MM.1S (cell line): ENCODE data around the gene CBX2.

Source experiments
- DNase-seq: peaks from one replicate; pipeline ENCODE4 v3.0.0-alpha.2; 2015
- H2AFZ ChIP-seq: fragments of 300-600 bp; sonication (generic); 2 replicates; pipeline ENCODE4 v1.6.0; 2016; ENCODE audit warnings: antibody characterized with exemption, low read length
- H3F3A ChIP-seq: fragments of 300-600 bp; sonication (generic); 2 replicates; pipeline ENCODE4 v1.6.1; 2016; ENCODE audit warnings: mild to moderate bottlenecking, antibody characterized with exemption, low read length, moderate library complexity, mixed read lengths; ENCODE audit not compliant: insufficient read depth
- H3K27ac ChIP-seq: fragments of 300-600 bp; sonication (generic); 2 replicates; pipeline ENCODE4 v1.5.1; 2016; ENCODE audit warnings: mild to moderate bottlenecking, low read length
- H3K27me3 ChIP-seq: fragments of 300-600 bp; sonication (generic); replicated peaks from 2 replicates; pipeline ENCODE4 v1.6.0; 2016; ENCODE audit warnings: low read length; ENCODE audit not compliant: insufficient read depth
- H3K36me3 ChIP-seq: fragments of 300-600 bp; sonication (generic); replicated peaks from 2 replicates; pipeline ENCODE4 v1.6.1; 2016; ENCODE audit warnings: mild to moderate bottlenecking, low read length, mixed read lengths; ENCODE audit not compliant: insufficient read depth
- H3K4me1 ChIP-seq: fragments of 300-600 bp; sonication (generic); 2 replicates; pipeline ENCODE4 v1.6.1; 2016; ENCODE audit warnings: low read length, mixed read lengths
- H3K4me2 ChIP-seq: fragments of 300-600 bp; sonication (generic); 2 replicates; pipeline ENCODE4 v1.6.0; 2016; ENCODE audit warnings: low read depth, low read length
- H3K4me3 ChIP-seq: fragments of 300-600 bp; sonication (generic); 2 replicates; pipeline ENCODE4 v1.5.1; 2016; ENCODE audit warnings: low read length, mixed read lengths
- H3K79me2 ChIP-seq: fragments of 300-600 bp; sonication (generic); 2 replicates; pipeline ENCODE4 v1.6.1; 2016; ENCODE audit warnings: mixed run types, low read length, mixed read lengths
- H3K9ac ChIP-seq: fragments of 300-600 bp; sonication (generic); 2 replicates; pipeline ENCODE4 v1.6.1; 2016; ENCODE audit warnings: low read length, mixed read lengths
- H3K9me2 ChIP-seq: fragments of 300-600 bp; sonication (generic); replicated peaks from 2 replicates; pipeline ENCODE4 v1.6.1; 2016; ENCODE audit warnings: mild to moderate bottlenecking, low read length, mixed read lengths; ENCODE audit not compliant: insufficient read depth
- H3K9me3 ChIP-seq: fragments of 300-600 bp; sonication (generic); replicated peaks from 2 replicates; pipeline ENCODE4 v1.6.1; 2016; ENCODE audit warnings: mild to moderate bottlenecking, low read length, mixed read lengths; ENCODE audit not compliant: insufficient read depth
- H4K20me1 ChIP-seq: fragments of 300-600 bp; sonication (generic); 2 replicates; pipeline ENCODE4 v1.6.1; 2016; ENCODE audit warnings: mild to moderate bottlenecking, low read length, moderate library complexity, mixed read lengths; ENCODE audit not compliant: insufficient read depth
- CTCF ChIP-seq: fragments of 300-600 bp; sonication (generic); IDR thresholded peaks from 2 replicates; pipeline ENCODE4 v1.5.1; 2016; ENCODE audit warnings: antibody characterized with exemption, low read length, mixed read lengths
- EZH2 ChIP-seq: fragments of 300-600 bp; sonication (generic); optimal IDR thresholded peaks from 2 replicates; pipeline ENCODE3; 2017; ENCODE audit warnings: low read depth, mild to moderate bottlenecking, antibody characterized with exemption, low read length, mixed read lengths
- EZH2phosphoT487 ChIP-seq: fragments of 300-600 bp; sonication (generic); IDR thresholded peaks from 2 replicates; pipeline ENCODE4 v1.6.1; 2018; ENCODE audit warnings: antibody characterized with exemption, low read length

CBX2 gene

DNA sequence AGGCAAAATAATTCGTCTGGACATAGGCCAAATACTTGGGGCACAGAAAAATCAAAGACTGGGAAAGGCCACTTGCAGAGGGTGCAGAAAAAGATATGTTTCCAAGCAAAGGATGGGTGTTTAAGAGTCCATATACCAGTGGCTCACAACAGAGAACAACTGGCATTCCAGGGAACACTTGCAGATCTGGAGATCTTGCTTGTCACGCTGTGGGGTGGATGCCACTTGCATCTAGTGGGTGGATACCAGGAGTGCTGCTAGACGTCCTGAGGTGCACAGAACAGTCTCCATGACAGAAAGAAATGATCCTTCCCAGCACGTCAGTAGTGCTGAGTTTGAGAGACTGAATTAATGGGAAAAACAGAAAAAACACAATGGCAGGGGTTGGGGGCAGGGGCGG lies 10.5 kb downstream of the CBX2 start:
- H3K9ac ChIP-seq = no peak overlapping the region
- H2AFZ ChIP-seq = no peak overlapping the region
- no peaks in the 10 kb centered on the region for H3F3A ChIP-seq
- H3K36me3 ChIP-seq = no peaks in the 10 kb centered on the region
- TF ChIP-seq CTCF = no peak
- no peaks in the 10 kb centered on the region for H3K9me3 ChIP-seq
- no peak overlapping the region for H3K4me3 ChIP-seq
- H4K20me1 ChIP-seq = no peaks in the 10 kb centered on the region
- H3K79me2 ChIP-seq = no peaks in the 10 kb centered on the region
- H3K9me2 ChIP-seq = no peaks in the 10 kb centered on the region
- H3K4me2 ChIP-seq = no peak overlapping the region
- peaks cover 90% of the 10 kb centered on the region for H3K27me3 ChIP-seq
- no peak for DNase-seq
- no peaks in the 10 kb centered on the region for H3K4me1 ChIP-seq
- H3K27ac ChIP-seq = no peak overlapping the region

DNA sequence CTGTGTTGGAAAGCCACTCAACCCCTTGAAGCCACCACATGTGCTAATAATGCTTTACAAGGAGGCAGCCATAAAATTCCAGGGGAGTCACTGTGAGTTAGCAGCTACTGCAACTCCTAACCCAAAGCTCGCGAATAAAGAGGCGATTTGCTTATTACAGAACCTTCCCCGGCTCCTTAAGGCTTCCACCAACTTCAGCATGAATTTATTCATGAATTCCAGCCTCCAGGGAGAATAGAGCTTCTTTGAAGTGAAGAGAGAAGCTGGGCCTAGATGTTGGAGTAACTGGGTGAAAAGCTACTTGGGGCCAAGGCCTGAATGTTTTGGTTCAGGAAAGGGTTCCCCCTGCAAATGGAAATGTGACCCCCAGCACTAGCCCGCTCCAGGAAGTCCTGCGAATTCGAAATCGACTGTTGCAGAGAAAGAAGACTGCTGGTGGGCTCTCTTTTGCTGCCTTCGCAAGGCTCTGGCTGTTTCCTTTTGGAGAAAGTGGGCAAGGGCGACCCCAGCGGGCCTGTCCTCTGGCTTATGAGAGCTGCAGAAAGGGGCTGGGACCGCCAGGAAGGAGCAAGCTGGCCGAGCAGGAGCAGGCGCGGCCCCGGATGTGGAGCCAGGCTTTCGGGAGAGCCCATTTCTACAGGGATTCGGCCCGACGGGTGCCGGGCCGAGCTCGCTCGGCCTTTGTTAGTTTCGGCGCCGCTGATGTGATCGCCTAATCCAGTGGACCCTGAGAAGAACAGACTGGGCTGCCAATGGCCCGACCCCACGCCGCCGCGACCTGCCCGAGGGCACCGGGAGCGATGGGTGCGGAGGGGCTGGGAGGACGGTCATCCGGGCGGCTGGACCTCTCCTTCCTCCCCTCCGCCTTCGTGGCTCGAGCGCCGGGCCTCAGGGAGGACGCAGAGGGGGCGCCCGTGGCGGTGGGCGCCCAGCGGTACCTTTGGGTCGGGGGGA lies 11.3 kb downstream of the CBX2 start:
- Histone ChIP-seq H3K36me3 (no peaks in the 10 kb centered on the region), H2AFZ (no peak overlapping the region), H3K9ac (no peak overlapping the region), H3K4me2 (no peak overlapping the region), H3K4me1 (no peaks in the 10 kb centered on the region), H3K27ac (no peak overlapping the region), H3K27me3 (peaks cover 82% of the 10 kb centered on the region), H4K20me1 (no peaks in the 10 kb centered on the region), H3K4me3 (no peak overlapping the region), H3K9me3 (no peaks in the 10 kb centered on the region), H3K9me2 (no peaks in the 10 kb centered on the region), H3K79me2 (no peaks in the 10 kb centered on the region), H3F3A (no peaks in the 10 kb centered on the region)
- no peak for TF ChIP-seq CTCF
- peak; percentile 28 for TF ChIP-seq EZH2
- DNase-seq = no peak

DNA sequence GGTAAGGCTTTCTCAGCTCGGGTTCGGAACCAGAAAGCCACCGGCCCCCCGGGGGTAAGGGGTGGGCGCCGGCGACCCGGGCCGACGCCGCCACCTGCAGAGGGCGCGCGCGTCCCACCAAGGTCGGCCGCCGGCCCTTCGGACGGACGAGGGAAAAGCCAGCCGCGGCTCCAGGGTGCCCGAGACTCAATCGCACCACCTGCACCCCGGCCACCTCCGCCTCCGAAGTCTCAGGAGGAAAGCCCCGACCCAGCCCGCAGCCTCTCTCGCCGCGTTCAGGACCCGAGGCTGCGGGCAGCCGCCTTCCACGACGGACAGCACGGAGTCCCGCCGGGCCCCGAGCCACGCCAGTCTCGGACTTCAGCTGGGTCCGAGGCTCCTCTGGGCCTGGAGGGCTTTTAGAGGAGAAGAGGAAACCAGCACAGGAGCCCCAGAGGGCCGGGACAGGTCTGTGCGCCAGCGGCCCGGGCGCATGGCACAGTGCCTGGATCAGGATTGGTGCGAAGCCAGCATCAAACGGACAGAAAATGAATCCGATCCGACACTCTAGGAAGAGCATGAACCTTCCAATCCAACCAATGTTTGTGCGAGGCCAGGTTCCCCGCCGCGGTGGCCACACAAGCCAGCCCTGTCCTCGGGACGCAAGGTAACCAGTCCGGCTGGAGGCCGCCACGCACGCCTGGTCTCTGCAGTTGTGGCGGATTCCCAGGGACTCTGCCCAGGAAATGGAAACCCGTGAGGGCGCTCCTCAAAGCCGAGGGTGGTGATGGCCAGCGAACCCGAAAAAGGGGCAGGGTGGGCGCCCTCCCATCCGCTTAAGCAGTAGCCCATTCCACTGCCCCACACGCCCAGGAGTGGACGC lies 12.2 kb downstream of the CBX2 start:
- no peaks in the 10 kb centered on the region for H3K9me2 ChIP-seq
- no peak for DNase-seq
- H2AFZ ChIP-seq = no peak overlapping the region
- H3K4me1 ChIP-seq = no peaks in the 10 kb centered on the region
- H4K20me1 ChIP-seq = no peaks in the 10 kb centered on the region
- H3K27ac ChIP-seq = no peak overlapping the region
- H3F3A ChIP-seq = no peaks in the 10 kb centered on the region
- TF ChIP-seq EZH2phosphoT487 = no peak
- TF ChIP-seq CTCF = peak; percentile 51
- H3K9me3 ChIP-seq = no peaks in the 10 kb centered on the region
- H3K9ac ChIP-seq = no peak overlapping the region
- H3K4me3 ChIP-seq = no peak overlapping the region
- H3K4me2 ChIP-seq = no peak overlapping the region
- H3K79me2 ChIP-seq = no peaks in the 10 kb centered on the region
- no peaks in the 10 kb centered on the region for H3K36me3 ChIP-seq
- H3K27me3 ChIP-seq = peaks cover 73% of the 10 kb centered on the region
